GM15510 (cell line): ENCODE results near the gene DOCK4.

Experiments
- POLR2A ChIP-seq: IDR thresholded peaks from 3 replicates; pipeline ENCODE4 v1.6.1; 2011; ENCODE audit warnings: borderline replicate concordance; ENCODE audit not compliant: insufficient read length; ENCODE audit errors: extremely low read depth

DOCK4 gene

GRCh38 chr7:112184455-112184854 is 21.7 kb downstream of the DOCK4 start:
- no peak for TF ChIP-seq POLR2A

GRCh38 chr7:112183266-112183665 is 22.9 kb downstream of the DOCK4 start:
- no peak for TF ChIP-seq POLR2A

GRCh38 chr7:112182749-112183148 is 23.4 kb downstream of the DOCK4 start:
- TF ChIP-seq POLR2A: no peak

GRCh38 chr7:112180223-112180622 is 26.0 kb downstream of the DOCK4 start:
- TF ChIP-seq POLR2A: no peak

GRCh38 chr7:112176693-112177415 is 29.3 kb downstream of the DOCK4 start:
- no peak for TF ChIP-seq POLR2A

- TF ChIP-seq POLR2A: no peak
Observed at GRCh38 chr7:112176241-112176640, 30.0 kb downstream of the DOCK4 start.

- TF ChIP-seq POLR2A: no peak
Observed at GRCh38 chr7:112174192-112174591, 32.0 kb downstream of the DOCK4 start.

- TF ChIP-seq POLR2A: no peak
Observed at GRCh38 chr7:112173568-112173905, 32.7 kb downstream of the DOCK4 start.

GRCh38 chr7:112172870-112173567 is 33.2 kb downstream of the DOCK4 start:
- TF ChIP-seq POLR2A: no peak

GRCh38 chr7:112171673-112172072 is 34.5 kb downstream of the DOCK4 start:
- TF ChIP-seq POLR2A: no peak

GRCh38 chr7:112168915-112169314 is 37.3 kb downstream of the DOCK4 start:
- no peak for TF ChIP-seq POLR2A

- TF ChIP-seq POLR2A: no peak
Observed at GRCh38 chr7:112167147-112167546, 39.1 kb downstream of the DOCK4 start.

GRCh38 chr7:112162784-112163506 is 43.3 kb downstream of the DOCK4 start:
- no peak for TF ChIP-seq POLR2A

GRCh38 chr7:112162142-112162766 is 43.9 kb downstream of the DOCK4 start:
- TF ChIP-seq POLR2A: no peak
